22Rv1 (cell line): ENCODE results near the gene MAN1B1.

Experiments used
- H3K27ac ChIP-seq: fragments of 450-650 bp; 2 replicates; pipeline ENCODE4 v1.5.1; 2017
- ZFX ChIP-seq: fragments of 450-650 bp; IDR thresholded peaks from 2 replicates; pipeline ENCODE4 v1.6.1; 2017; ENCODE audit warnings: antibody characterized with exemption, borderline replicate concordance
- TF ChIP-seq, protein P1 (sequence below): fragments of 450-650 bp; IDR thresholded peaks from 2 replicates; pipeline ENCODE4 v1.5.1; 2017; ENCODE audit warnings: mild to moderate bottlenecking

Gene MAN1B1

DNA sequence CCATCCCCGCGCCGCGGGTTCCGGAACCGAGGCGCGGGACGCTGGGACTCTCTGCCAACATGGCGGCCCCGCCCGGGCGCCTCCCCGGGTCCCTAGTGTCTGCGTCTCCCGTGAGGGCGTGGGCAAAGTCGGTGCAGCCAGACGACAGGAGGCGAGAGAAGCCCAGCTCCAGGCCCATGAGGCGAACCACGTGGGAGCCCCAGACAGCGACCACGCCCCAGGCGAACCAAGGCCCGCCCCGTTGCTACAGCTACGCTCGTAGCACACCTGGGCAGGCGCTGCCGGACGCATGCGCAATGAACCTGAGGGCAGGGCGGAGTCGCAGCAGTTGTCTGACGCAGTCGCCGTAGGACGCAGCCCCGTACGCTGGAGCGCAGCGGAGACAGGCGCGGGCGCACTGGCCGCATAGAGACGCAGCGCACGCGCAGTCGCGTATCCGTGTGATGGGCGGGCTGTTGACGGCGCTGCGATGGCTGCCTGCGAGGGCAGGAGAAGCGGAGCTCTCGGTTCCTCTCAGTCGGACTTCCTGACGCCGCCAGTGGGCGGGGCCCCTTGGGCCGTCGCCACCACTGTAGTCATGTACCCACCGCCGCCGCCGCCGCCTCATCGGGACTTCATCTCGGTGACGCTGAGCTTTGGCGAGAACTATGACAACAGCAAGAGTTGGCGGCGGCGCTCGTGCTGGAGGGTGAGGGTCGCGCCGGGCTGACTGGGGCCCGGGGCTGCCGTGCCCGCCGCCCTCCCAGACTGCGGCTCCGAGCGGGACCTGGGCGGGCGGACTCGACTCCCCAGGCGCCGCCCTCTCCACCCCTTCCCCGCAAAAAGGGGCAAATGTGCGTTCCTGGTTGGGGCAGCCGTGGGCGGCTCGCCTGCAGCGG lies at the start of gene MAN1B1:
Gene MAN1B1, plus strand, starts transcription at position 455 of the 878 bp plus-strand sequence. Its CDS starts 15 bp downstream, at position 470.
- H3K27ac ChIP-seq = peak within 1 kb of the TSS; percentile 99
- no peak for TF ChIP-seq ZFX
- TF ChIP-seq, protein P1, sequence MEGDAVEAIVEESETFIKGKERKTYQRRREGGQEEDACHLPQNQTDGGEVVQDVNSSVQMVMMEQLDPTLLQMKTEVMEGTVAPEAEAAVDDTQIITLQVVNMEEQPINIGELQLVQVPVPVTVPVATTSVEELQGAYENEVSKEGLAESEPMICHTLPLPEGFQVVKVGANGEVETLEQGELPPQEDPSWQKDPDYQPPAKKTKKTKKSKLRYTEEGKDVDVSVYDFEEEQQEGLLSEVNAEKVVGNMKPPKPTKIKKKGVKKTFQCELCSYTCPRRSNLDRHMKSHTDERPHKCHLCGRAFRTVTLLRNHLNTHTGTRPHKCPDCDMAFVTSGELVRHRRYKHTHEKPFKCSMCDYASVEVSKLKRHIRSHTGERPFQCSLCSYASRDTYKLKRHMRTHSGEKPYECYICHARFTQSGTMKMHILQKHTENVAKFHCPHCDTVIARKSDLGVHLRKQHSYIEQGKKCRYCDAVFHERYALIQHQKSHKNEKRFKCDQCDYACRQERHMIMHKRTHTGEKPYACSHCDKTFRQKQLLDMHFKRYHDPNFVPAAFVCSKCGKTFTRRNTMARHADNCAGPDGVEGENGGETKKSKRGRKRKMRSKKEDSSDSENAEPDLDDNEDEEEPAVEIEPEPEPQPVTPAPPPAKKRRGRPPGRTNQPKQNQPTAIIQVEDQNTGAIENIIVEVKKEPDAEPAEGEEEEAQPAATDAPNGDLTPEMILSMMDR = peak; percentile 15; the same call in 1 of the 2 replicates

DNA sequence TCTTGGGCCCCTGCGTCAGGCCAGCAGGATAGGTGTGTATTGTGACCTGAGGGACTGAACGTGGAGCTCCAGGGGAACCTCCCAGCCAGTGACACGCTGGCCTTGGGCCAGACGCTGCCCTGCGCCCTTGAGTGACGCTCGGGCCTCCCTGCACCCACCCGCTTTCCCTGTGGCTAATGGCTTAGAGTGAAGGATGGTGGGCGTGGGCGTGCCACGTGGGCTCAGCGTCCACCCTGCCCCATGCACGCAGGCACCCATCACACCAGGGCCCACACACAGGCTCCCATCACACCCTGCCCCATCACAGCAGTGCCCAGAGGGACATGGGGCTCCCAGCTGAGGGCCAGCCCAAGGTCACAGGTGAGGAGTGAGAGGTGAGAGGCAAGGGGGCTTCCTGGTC lies 49.8 kb upstream of the MAN1B1 start:
- H3K27ac ChIP-seq = peak overlapping the region; percentile 67
- TF ChIP-seq ZFX = no peak
- TF ChIP-seq, protein P1 = no peak

DNA sequence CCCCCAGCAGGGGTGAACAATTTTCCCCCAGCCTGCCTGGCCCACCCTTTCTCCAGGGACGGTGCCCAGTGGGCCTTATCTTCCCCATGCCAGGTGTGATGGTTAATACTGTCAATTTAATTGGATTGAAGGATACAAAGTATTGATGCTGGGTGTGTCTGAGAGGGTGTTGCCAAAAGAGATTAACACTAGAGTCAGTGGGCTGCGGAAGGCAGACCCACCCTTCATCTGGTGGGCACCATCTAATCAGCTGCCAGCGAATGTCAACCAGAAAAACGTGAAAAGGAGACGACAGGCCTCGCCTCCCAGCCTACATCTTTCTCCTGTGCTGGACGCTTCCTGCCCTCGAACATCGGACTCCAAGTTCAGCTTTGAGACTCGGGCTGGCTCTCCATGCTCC lies 49.3 kb upstream of the MAN1B1 start:
- peak overlapping the region; percentile 67 for H3K27ac ChIP-seq
- TF ChIP-seq ZFX = no peak
- TF ChIP-seq, protein P1 = no peak

DNA sequence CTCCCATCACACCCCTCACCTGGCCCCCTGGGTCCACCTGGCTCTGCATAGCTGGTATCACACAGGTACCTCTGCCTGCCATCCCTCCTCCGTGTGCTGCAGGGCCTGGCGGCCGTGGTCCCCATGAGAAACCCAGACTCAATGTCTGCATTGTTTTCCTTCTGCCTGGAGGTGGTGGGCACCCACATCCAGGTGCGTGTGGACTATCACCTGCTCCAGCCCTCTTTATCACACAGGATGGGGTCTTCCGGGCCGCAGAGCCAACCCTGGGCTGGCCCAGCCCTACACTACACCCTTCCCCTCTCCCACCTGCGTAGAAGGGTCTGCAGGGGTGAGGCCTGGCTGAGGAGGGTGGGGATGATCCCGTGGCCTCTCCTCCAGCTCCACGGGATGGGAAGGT lies 47.9 kb upstream of the MAN1B1 start:
- TF ChIP-seq, protein P1 = no peak
- no peak for TF ChIP-seq ZFX
- peak overlapping the region; percentile 15; the same call in 1 of the 2 replicates for H3K27ac ChIP-seq

DNA sequence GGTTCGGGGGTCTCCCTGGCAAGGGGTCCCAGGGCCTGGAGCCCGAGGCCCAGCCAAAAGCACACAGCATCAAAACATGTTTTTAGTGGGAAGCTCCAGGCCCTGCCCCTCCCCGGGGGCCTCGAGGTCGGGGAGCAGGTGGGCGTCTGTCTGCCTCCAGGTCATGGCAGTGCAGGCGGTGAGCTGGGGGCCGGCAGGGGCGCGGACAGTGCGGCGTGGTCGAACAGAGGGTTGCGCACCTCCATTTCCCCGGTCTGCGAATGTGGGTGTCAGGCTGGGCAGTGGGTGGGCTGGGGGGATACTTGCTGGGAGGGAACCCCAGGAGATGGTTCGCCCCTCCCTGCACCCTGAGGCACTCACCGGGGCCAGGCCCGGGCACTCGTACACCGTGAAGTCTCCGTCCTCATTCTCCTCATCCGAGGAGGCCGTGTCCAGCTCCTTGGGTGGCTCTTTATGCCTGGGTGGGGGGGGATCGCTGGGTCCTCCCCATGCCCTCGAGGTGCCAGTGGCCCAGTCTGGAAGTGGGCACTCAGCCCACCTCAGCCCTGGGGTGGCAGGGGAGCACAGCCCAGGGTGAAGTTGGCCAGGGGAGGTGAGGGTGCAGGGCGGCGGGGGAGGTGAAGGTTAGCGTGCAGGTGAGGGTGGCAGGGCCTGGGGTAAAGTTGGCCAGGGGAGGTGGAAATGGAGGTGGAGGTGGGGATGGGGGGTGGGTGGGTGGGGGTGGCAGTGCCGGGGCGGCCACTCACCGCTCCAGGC lies 47.0 kb upstream of the MAN1B1 start:
- H3K27ac ChIP-seq = no peak overlapping the region
- TF ChIP-seq, protein P1 = no peak
- no peak for TF ChIP-seq ZFX

GRCh38 chr9:137040568-137040967 lies 46.2 kb upstream of the MAN1B1 start:
- no peak overlapping the region for H3K27ac ChIP-seq
- no peak for TF ChIP-seq ZFX
- TF ChIP-seq, protein P1 = no peak
